B cell (primary cell): Measurements from ENCODE around the gene FHIP1A. TPM values are rescaled to one million over a fixed set of nuclear protein-coding genes. Genes with fewer than 3 reads are reported as not detected.

Experiments
- ATAC-seq: fragments of 200-7000 bp; cut with Tn5 transposase; one replicate; pipeline ENCODE4 v1.10.0; 2021; ENCODE audit warnings: low read depth, mild to moderate bottlenecking, moderate number of reproducible peaks, moderate library complexity
- CTCF ChIA-PET: fragments of 350-600 bp; sonication (Branson Sonifier 250); formaldehyde crosslinking; loops from one replicate; lab custom pipeline; 2021; ENCODE audit warnings: antibody characterized with exemption, inconsistent platforms; lab: Charles Lee
- POLR2A ChIA-PET: fragments of 350-600 bp; sonication (Branson Sonifier 250); formaldehyde crosslinking; loops from one replicate; lab custom pipeline; 2021; ENCODE audit warnings: antibody characterized with exemption; lab: Charles Lee
- DNase-seq: peaks from one replicate; pipeline ENCODE4 v3.0.0; 2013
- H2AFZ ChIP-seq: 2 replicates; pipeline ENCODE4 v1.6.1; 2012; ENCODE audit warnings: mild to moderate bottlenecking, low read depth, low read length; ENCODE audit not compliant: insufficient read depth, poor library complexity, severe bottlenecking
- H3K27ac ChIP-seq, 2 donors: 1 replicate in 1 of 2; 2 replicates in 1 of 2; pipeline ENCODE4 v1.5.1; 2012 to 2013; ENCODE audit warnings: low read length in 2 of 2, mild to moderate bottlenecking in 2 of 2, moderate library complexity in 1 of 2
- H3K27me3 ChIP-seq, 4 experiments: fragments of 200-600 bp in 1 of 4; sonication (generic) in 1 of 4; replicated peaks in 1 of 4; 1 replicate in 2 of 4; 2 replicates in 2 of 4; pipeline versions ENCODE4 v1.6.1 to v1.7.0; 2013 to 2016; ENCODE audit warnings: low read length in 3 of 4, mild to moderate bottlenecking in 2 of 4, mixed read lengths in 1 of 4, moderate library complexity in 1 of 4; ENCODE audit not compliant: insufficient read depth in 4 of 4, control insufficient read depth in 3 of 4; ENCODE audit errors: control extremely low read depth in 1 of 4
- H3K36me3 ChIP-seq, 2 experiments: replicated peaks in 1 of 2; 1 replicate in 1 of 2; 2 replicates in 1 of 2; pipeline versions ENCODE4 v1.6.1 to v1.7.1; 2013; ENCODE audit warnings: low read length in 1 of 2; ENCODE audit not compliant: insufficient read depth in 2 of 2, control insufficient read depth in 1 of 2; ENCODE audit errors: control extremely low read depth in 1 of 2, extremely low read depth in 1 of 2
- H3K4me1 ChIP-seq, 2 donors: fragments of 200-600 bp in 1 of 2; sonication (generic) in 1 of 2; 1 replicate in 1 of 2; 2 replicates in 1 of 2; pipeline versions ENCODE4 v1.5.1 to v1.6.1; 2013 to 2017; ENCODE audit warnings: low read length in 2 of 2; ENCODE audit not compliant: control insufficient read depth in 2 of 2, insufficient read depth in 2 of 2
- H3K4me2 ChIP-seq: replicated peaks from 2 replicates; pipeline ENCODE3; 2012; ENCODE audit warnings: mild to moderate bottlenecking, low read depth, low read length; ENCODE audit not compliant: poor library complexity, severe bottlenecking
- H3K4me3 ChIP-seq, 5 experiments: fragments of 200-600 bp in 1 of 5; sonication (generic) in 1 of 5; 1 replicate in 3 of 5; 2 replicates in 2 of 5; pipeline versions ENCODE4 v1.5.1 to v1.7.0; 2011 to 2016; ENCODE audit warnings: low read length in 4 of 5, mild to moderate bottlenecking in 4 of 5, low read depth in 2 of 5, control low read depth in 1 of 5, moderate library complexity in 1 of 5; ENCODE audit not compliant: insufficient read depth in 1 of 5; ENCODE audit errors: control extremely low read depth in 1 of 5, extremely low read depth in 1 of 5
- H3K79me2 ChIP-seq: fragments of 200-600 bp; sonication (generic); one replicate; pipeline ENCODE4 v1.6.0; 2016; ENCODE audit warnings: low read length; ENCODE audit not compliant: control insufficient read depth, insufficient read depth
- H3K9ac ChIP-seq: fragments of 200-600 bp; sonication (generic); 2 replicates; pipeline ENCODE4 v1.6.1; 2017; ENCODE audit warnings: mild to moderate bottlenecking, low read length, moderate library complexity
- H3K9me3 ChIP-seq, 3 donors: one replicate each; pipeline versions ENCODE4 v1.6.1 to v1.7.1; 2013; ENCODE audit warnings: low read length in 2 of 3; ENCODE audit not compliant: control insufficient read depth in 2 of 3, insufficient read depth in 1 of 3; ENCODE audit errors: control extremely low read depth in 1 of 3
- H4K20me1 ChIP-seq: 2 replicates; pipeline ENCODE4 v1.6.0; 2012; ENCODE audit warnings: mild to moderate bottlenecking, low read length; ENCODE audit not compliant: insufficient read depth, control insufficient read depth, poor library complexity, severe bottlenecking
- H3K27ac Mint-ChIP-seq: one replicate; pipeline ENCODE4 v1.8.0; 2021; ENCODE audit warnings: mixed read lengths
- H3K27me3 Mint-ChIP-seq: one replicate; pipeline ENCODE4 v1.8.0; 2021; ENCODE audit warnings: mixed read lengths
- H3K4me1 Mint-ChIP-seq: one replicate; pipeline ENCODE4 v1.8.0; 2021; ENCODE audit warnings: mixed read lengths
- H3K4me3 Mint-ChIP-seq: one replicate; pipeline ENCODE4 v1.8.0; 2021; ENCODE audit warnings: mixed read lengths
- H3K9me3 Mint-ChIP-seq: one replicate; pipeline ENCODE4 v1.8.0; 2022; ENCODE audit warnings: mixed read lengths; ENCODE audit not compliant: insufficient read depth
- CTCF ChIP-seq: fragments of 200-600 bp; IDR thresholded peaks from one replicate; pipeline ENCODE4 v1.8.0; 2022; ENCODE audit warnings: antibody characterized with exemption, mild to moderate bottlenecking
- EZH2 ChIP-seq: IDR thresholded peaks from 2 replicates; pipeline ENCODE4 v1.6.1; 2012; ENCODE audit warnings: borderline replicate concordance, low read depth, mild to moderate bottlenecking, moderate library complexity, low read length; ENCODE audit not compliant: insufficient read depth, poor library complexity, severe bottlenecking
- WGBS: methylation state at CpG from one replicate; pipeline ENCODE4 v1.1.5; 2013; ENCODE audit warnings: missing lambda C conversion rate; ENCODE audit not compliant: insufficient coverage; 5-methylcytosine and 5-hydroxymethylcytosine counted together
- intact Hi-C: fragments of 100-400 bp; cut with micrococcal nuclease; formaldehyde crosslinking; loops from one replicate; pipeline ENCODE4 v1.10.0; 2022
- polyA plus RNA-seq: library from polyadenylated mRNA; depleted of rRNA; stranded (reverse); fragments of >200 nt; gene quantifications from 2 replicates; pipeline ENCODE4 v1.2.3, GENCODE V29; 2012
- total RNA-seq, 2 donors: library from RNA; stranded (reverse); fragments of 120-200 nt in 1 of 2; gene quantifications; 1 replicate in 1 of 2; 2 replicates in 1 of 2; pipeline versions ENCODE4 v1.2.3 to v1.2.4, GENCODE V29; 2013 to 2022

The FHIP1A gene
- total and polyA plus RNA-seq, 2 donors (not counting 1 experiment from before 2014, with no cell fraction given): 0.03 to 0.76 TPM

- peaks cover 19 to 22% of the 10 kb centered on the region in 2 donors for H3K4me1 ChIP-seq
- no peak overlapping the region for H3K27ac ChIP-seq
- ATAC-seq (no peak), DNase-seq (no peak)
- intact Hi-C loops: no loop called here
- TF ChIP-seq EZH2 (no peak), CTCF (no peak)
- no peaks in the 10 kb centered on the region for H3K36me3 ChIP-seq
- CTCF ChIA-PET: no interaction called here
- peaks cover 0 to 21% (median 13%) of the 10 kb centered on the region in 4 experiments for H3K27me3 ChIP-seq
- peak overlapping the region; percentile 74 for H2AFZ ChIP-seq
- Mint-ChIP-seq H3K4me1 (peaks cover 22% of the 10 kb centered on the region), H3K4me3 (peak overlapping the region; percentile 93), H3K27ac (no peak overlapping the region), H3K27me3 (peaks cover 42% of the 10 kb centered on the region), H3K9me3 (no peaks in the 10 kb centered on the region)
- 3% methylated on average over 6 of the region's 8 CpGs for WGBS
- H3K9me3 ChIP-seq: peaks cover 0 to 9% (median 0%) of the 10 kb centered on the region in 3 donors
- peak overlapping the region; percentile 46 to 76 (median 59) for H3K4me3 ChIP-seq
- peak overlapping the region; percentile 88 for H3K4me2 ChIP-seq
- H4K20me1 ChIP-seq: no peaks in the 10 kb centered on the region
- peak overlapping the region; percentile 61 for H3K9ac ChIP-seq
- H3K79me2 ChIP-seq: no peaks in the 10 kb centered on the region
- POLR2A ChIA-PET: no interaction called here
Observed at GRCh38 chr4:151408380-151408629, 671 bp upstream of the FHIP1A start.

GRCh38 chr4:151409470-151410313 is 716 bp downstream of the FHIP1A start:
- TF ChIP-seq CTCF (no peak), EZH2 (no peak)
- intact Hi-C loops: no loop called here
- H3K4me3 Mint-ChIP-seq: peak overlapping the region; percentile 86
- no peak overlapping the region for H3K27ac ChIP-seq
- H4K20me1 ChIP-seq: no peaks in the 10 kb centered on the region
- ChIA-PET CTCF (no interaction called here), POLR2A (no interaction called here)
- peaks cover 0 to 9% (median 0%) of the 10 kb centered on the region in 3 donors for H3K9me3 ChIP-seq
- H3K27me3 ChIP-seq: peaks cover 0 to 21% (median 13%) of the 10 kb centered on the region in 4 experiments
- H2AFZ ChIP-seq: peak overlapping the region; percentile 81
- 13% methylated on average over 24 of the region's 27 CpGs for WGBS
- H3K4me1 Mint-ChIP-seq: peaks cover 22% of the 10 kb centered on the region
- DNase-seq (peak; percentile 29), ATAC-seq (no peak)
- no peaks in the 10 kb centered on the region for H3K79me2 ChIP-seq
- H3K4me1 ChIP-seq: peaks cover 19 to 22% of the 10 kb centered on the region in 2 donors
- H3K36me3 ChIP-seq: no peaks in the 10 kb centered on the region
- H3K27me3 Mint-ChIP-seq: peaks cover 45% of the 10 kb centered on the region
- peak overlapping the region; percentile 86 for H3K4me2 ChIP-seq
- peak overlapping the region; percentile 32 for H3K27ac Mint-ChIP-seq
- peak overlapping the region in 4 of 5 experiments; percentile 37 to 60 (median 48) for H3K4me3 ChIP-seq
- H3K9me3 Mint-ChIP-seq: no peaks in the 10 kb centered on the region
- peak overlapping the region; percentile 62 for H3K9ac ChIP-seq
